HEK293T (cell line): ENCODE results near the gene NT5DC2.

ENCODE experiments used
- BHLHE40 ChIP-seq: fragments of 450-650 bp; IDR thresholded peaks from 2 replicates; pipeline ENCODE4 v1.6.1; 2016; ENCODE audit warnings: mild to moderate bottlenecking, moderate library complexity, borderline replicate concordance
- CTBP1 ChIP-seq: fragments of 450-650 bp; IDR thresholded peaks from 2 replicates; pipeline ENCODE4 v1.6.1; 2016; ENCODE audit warnings: borderline replicate concordance
- ELF4 ChIP-seq: fragments of 450-650 bp; IDR thresholded peaks from 2 replicates; pipeline ENCODE4 v1.6.1; 2017; ENCODE audit warnings: antibody characterized with exemption
- FOXA1 ChIP-seq: fragments of 450-650 bp; IDR thresholded peaks from 2 replicates; pipeline ENCODE4 v1.6.1; 2016; ENCODE audit warnings: mild to moderate bottlenecking
- FOXK2 ChIP-seq: fragments of 450-650 bp; IDR thresholded peaks from 2 replicates; pipeline ENCODE4 v1.6.1; 2016; ENCODE audit warnings: mild to moderate bottlenecking
- FOXM1 ChIP-seq: fragments of 450-650 bp; IDR thresholded peaks from 2 replicates; pipeline ENCODE4 v1.6.1; 2017; ENCODE audit warnings: mild to moderate bottlenecking, borderline replicate concordance
- HDGF ChIP-seq: fragments of 450-650 bp; IDR thresholded peaks from 2 replicates; pipeline ENCODE4 v1.6.1; 2017; ENCODE audit warnings: antibody characterized with exemption, borderline replicate concordance
- L3MBTL2 ChIP-seq: fragments of 450-650 bp; conservative IDR thresholded peaks from 2 replicates; pipeline ENCODE4 v1.6.1; 2016; ENCODE audit warnings: mild to moderate bottlenecking
- NFRKB ChIP-seq: fragments of 450-650 bp; IDR thresholded peaks from 2 replicates; pipeline ENCODE4 v1.6.1; 2016; ENCODE audit warnings: mild to moderate bottlenecking, moderate library complexity
- SP1 ChIP-seq: fragments of 450-650 bp; IDR thresholded peaks from 2 replicates; pipeline ENCODE4 v1.6.1; 2017
- SUZ12 ChIP-seq: fragments of 450-650 bp; IDR thresholded peaks from 2 replicates; pipeline ENCODE4 v1.6.1; 2016; ENCODE audit warnings: mild to moderate bottlenecking
- TARDBP ChIP-seq: fragments of 450-650 bp; IDR thresholded peaks from 2 replicates; pipeline ENCODE4 v1.6.1; 2016
- ZNF384 ChIP-seq: fragments of 450-650 bp; IDR thresholded peaks from 2 replicates; pipeline ENCODE4 v1.6.1; 2016

DNA sequence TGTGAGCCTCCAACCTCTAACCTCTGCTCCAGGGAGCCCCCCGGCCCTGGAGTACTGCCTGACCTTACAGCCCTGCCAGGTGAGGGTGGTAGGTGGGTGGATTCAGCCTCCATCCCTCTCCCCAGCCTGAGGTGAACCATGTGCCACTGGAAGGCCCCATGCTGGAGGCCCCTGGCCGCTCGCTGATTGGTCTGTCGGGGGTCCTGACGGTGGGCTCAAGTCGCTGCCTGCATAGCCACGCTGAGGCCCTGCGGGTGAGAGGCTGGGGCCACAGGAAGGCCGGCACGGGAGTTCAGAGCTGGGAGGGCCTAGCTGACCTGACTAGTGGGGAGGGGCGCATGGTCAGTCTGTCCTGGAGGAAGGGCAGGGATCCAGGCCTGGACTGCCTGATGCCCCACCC is 19.1 kb downstream of the NT5DC2 start:
- TF ChIP-seq SP1 = no peak
- TF ChIP-seq TARDBP = no peak
- no peak for TF ChIP-seq NFRKB
- no peak for TF ChIP-seq SUZ12
- no peak for TF ChIP-seq ELF4
- TF ChIP-seq FOXK2 = no peak
- no peak for TF ChIP-seq BHLHE40
- TF ChIP-seq FOXA1 = no peak
- TF ChIP-seq HDGF = no peak
- TF ChIP-seq CTBP1 = no peak
- TF ChIP-seq FOXM1 = no peak
- no peak for TF ChIP-seq ZNF384
- TF ChIP-seq L3MBTL2 = no peak
